Ovary (tissue), 9 donors: ENCODE measurements around the gene TMED9. TPM values are rescaled to one million over a fixed set of nuclear protein-coding genes. Genes with fewer than 3 reads are reported as not detected.

Source experiments
- DNase-seq, 5 donors: peaks; one replicate each; pipeline ENCODE4 v3.0.0-alpha.2; 2019 to 2020
- H3K27ac ChIP-seq, 2 donors: fragments of 200-600 bp; one replicate each; pipeline versions ENCODE4 v1.5.1 to v1.8.0; 2019 to 2022
- H3K27me3 ChIP-seq: fragments of 200-600 bp; one replicate; pipeline ENCODE4 v1.8.0; 2022
- H3K36me3 ChIP-seq: fragments of 200-600 bp; sonication (generic); one replicate; pipeline ENCODE4 v1.5.1; 2019
- H3K4me1 ChIP-seq: one replicate; pipeline ENCODE4 v1.8.1; 2013; ENCODE audit warnings: mild to moderate bottlenecking, moderate library complexity; ENCODE audit not compliant: insufficient read depth
- H3K4me3 ChIP-seq: fragments of 200-600 bp; sonication (generic); one replicate; pipeline ENCODE4 v1.5.1; 2017
- H3K9me3 ChIP-seq, 2 donors: fragments of 200-600 bp in 1 of 2; sonication (generic) in 1 of 2; one replicate each; pipeline versions ENCODE4 v1.5.1 to v1.8.1; 2013 to 2019; ENCODE audit warnings: mild to moderate bottlenecking in 1 of 2, moderate library complexity in 1 of 2
- CTCF ChIP-seq, 3 donors: fragments of 450-650 bp in 2 of 3; fragments of 200-600 bp in 1 of 3; IDR thresholded peaks; one replicate each; pipeline versions ENCODE4 v1.5.1 to v1.8.0; 2016 to 2022; ENCODE audit warnings: antibody characterized with exemption in 3 of 3, mild to moderate bottlenecking in 1 of 3
- EP300 ChIP-seq: sonication (generic); formaldehyde crosslinking; IDR thresholded peaks from one replicate; pipeline ENCODE4 v1.6.1; 2017; ENCODE audit warnings: antibody characterized with exemption
- POLR2A ChIP-seq: fragments of 450-650 bp; IDR thresholded peaks from one replicate; pipeline ENCODE4 v1.6.1; 2017; ENCODE audit warnings: antibody characterized with exemption, mild to moderate bottlenecking, moderate library complexity
- WGBS, 3 donors: extraction: QIAGEN DNeasy Blood & Tissue Kit in 1 of 3; methylation state at CpG; one replicate each; pipeline versions ENCODE4 v1.1.5 to v1.1.7; 2013 to 2017; 5-methylcytosine and 5-hydroxymethylcytosine counted together
- intact Hi-C, 4 donors: fragments of 100-400 bp; cut with DNase I; formaldehyde crosslinking; loops; one replicate each; pipeline versions ENCODE4 v1.11.0 to v1.15.1; 2022 to 2023
- polyA plus RNA-seq, 2 donors: library from polyadenylated mRNA; stranded (reverse); fragments of 200-250 nt in 1 of 2; fragments of 350-450 nt in 1 of 2; fragmentation: Illumina TruSeq in 1 of 2; extraction: RNeasy Lipid Tissue Mini Kit (QIAGEN cat#74804) in 1 of 2; gene quantifications; one replicate each; pipeline ENCODE4 v1.2.3, GENCODE V29; 2013 to 2014
- total RNA-seq, 7 donors: library from RNA; depleted of rRNA in 2 of 7; stranded (reverse); fragments of >200 nt in 2 of 7; fragmentation: NEBNext Ultra II Directional in 3 of 7; extraction: Animal tissue kit (Norgen Biotek cat#: 25700) in 3 of 7; gene quantifications; one replicate each; pipeline versions ENCODE4 v1.1.0 to v1.2.4, GENCODE V29; 2016 to 2023
- donor health status: DM: no; HTN: no; CAD: no; lungs with moderate emphysema.
- donor health status: DM: no; HTN: no; CAD: no.
- donor health status: Bipolar disorder and iron deficiency.
- donor health status: DM: yes; HTN: yes; CAD: no.
- donor health status: DM: no; HTN: no; CAD: no.
- donor health status: DM: yes; HTN: yes; CAD: no.

Gene TMED9
- total and polyA plus RNA-seq, 9 donors, result 54.0 to 112 (median 80.3) TPM

DNA sequence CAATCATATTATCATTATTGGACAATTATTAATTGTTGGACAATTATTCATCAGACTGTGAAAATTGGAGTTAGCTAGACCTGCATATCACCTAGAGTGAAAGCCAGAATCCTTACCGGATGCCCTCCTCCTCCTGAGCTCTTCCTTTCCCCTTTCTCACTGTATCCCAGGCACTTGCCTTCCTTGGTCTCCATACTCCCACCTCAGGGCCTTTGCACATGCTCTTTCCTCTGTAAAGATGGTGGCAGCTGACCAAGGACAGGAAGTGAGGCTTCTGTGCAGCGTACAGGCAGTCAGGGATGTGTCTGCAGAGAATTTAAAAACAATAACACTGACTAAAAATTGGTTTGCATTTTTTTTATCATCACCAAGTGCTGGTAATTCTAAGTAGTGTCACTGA, 22.1 kb upstream of the TMED9 start:
- no peaks in the 10 kb centered on the region for H3K36me3 ChIP-seq
- intact Hi-C loops, result no loop called here
- H3K4me3 ChIP-seq, result no peak overlapping the region
- no peaks in the 10 kb centered on the region for H3K4me1 ChIP-seq
- no peak for DNase-seq
- TF ChIP-seq CTCF (IDR thresholded peaks at IDR 0.05) (no peak), POLR2A (no peak), EP300 (no peak)
- no peaks in the 10 kb centered on the region for H3K9me3 ChIP-seq
- H3K27me3 ChIP-seq, result no peaks in the 10 kb centered on the region
- no peak overlapping the region for H3K27ac ChIP-seq
- 52 to 57% (median 56%) methylated on average over 2 of the region's 2 CpGs for WGBS, 3 donors

DNA sequence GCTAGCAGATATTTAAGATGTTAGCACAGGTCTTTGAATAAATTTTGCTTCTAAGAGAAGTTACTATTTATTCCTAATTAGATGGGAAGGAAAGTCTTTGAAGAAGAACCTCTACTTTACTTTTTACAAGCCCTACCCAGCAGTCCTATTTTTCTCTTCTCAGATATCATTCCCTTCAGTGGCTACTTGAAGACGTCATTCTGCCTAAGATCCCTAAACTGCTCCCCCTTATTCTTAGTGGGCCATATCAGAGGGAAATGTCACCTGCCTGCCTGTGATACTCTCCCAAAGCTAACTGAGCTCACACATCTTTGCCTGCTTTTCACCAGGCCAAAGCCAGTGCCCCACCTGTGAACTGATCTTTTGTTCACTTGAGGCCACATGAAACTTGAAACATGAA, 16.5 kb upstream of the TMED9 start:
- no peaks in the 10 kb centered on the region for H3K36me3 ChIP-seq
- intact Hi-C loops, result no loop called here
- 34 to 53% (median 38%) methylated on average over 1 of the region's 1 CpG for WGBS, 3 donors

DNA sequence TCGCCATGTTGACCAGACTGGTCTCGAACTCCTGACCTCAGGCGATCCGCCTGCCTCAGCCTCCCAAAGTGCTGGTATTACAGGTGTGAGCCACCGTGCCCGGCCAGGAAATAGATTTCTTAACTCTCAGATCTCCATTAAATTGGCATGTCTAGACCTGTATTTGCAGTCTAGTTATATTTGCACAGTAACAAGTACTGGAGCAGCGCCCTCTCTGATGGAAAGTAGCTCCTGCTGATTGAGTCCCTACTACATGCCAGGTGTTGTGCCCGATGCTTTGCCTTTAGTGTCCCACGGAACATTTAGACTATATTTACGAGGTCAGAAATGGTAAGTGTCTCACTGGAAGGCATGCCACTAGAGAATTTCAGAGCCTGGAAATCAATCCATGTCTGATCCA, 15.8 kb upstream of the TMED9 start:
- Histone ChIP-seq H3K4me3 (no peak overlapping the region), H3K27me3 (no peaks in the 10 kb centered on the region), H3K27ac (no peak overlapping the region), H3K4me1 (no peaks in the 10 kb centered on the region), H3K36me3 (no peaks in the 10 kb centered on the region), H3K9me3 (no peaks in the 10 kb centered on the region)
- WGBS, 3 donors, result 74 to 93% (median 76%) methylated on average over 10 of the region's 10 CpGs
- intact Hi-C loops, result no loop called here
- TF ChIP-seq CTCF (IDR thresholded peaks at IDR 0.05) (no peak), POLR2A (no peak), EP300 (no peak)
- no peak for DNase-seq

More for the DNA sequence above, 16.5 kb upstream of the TMED9 start:
- H3K9me3 ChIP-seq, result no peaks in the 10 kb centered on the region
- H3K27ac ChIP-seq, result no peak overlapping the region
- H3K27me3 ChIP-seq, result no peaks in the 10 kb centered on the region
- H3K4me3 ChIP-seq, result no peak overlapping the region
- no peaks in the 10 kb centered on the region for H3K4me1 ChIP-seq
- no peak for TF ChIP-seq EP300
- no peak for TF ChIP-seq CTCF (IDR thresholded peaks at IDR 0.05)
- no peak for TF ChIP-seq POLR2A
- no peak for DNase-seq

GRCh38 chr5:177578316-177578715, 13.7 kb upstream of the TMED9 start:
- no peak for TF ChIP-seq CTCF (IDR thresholded peaks at IDR 0.05)
- no peak for TF ChIP-seq EP300
- TF ChIP-seq POLR2A, result no peak
- Histone ChIP-seq H3K27me3 (no peaks in the 10 kb centered on the region), H3K9me3 (no peaks in the 10 kb centered on the region), H3K27ac (no peak overlapping the region), H3K4me3 (no peak overlapping the region), H3K4me1 (no peaks in the 10 kb centered on the region), H3K36me3 (no peaks in the 10 kb centered on the region)
- no peak for DNase-seq
- intact Hi-C loops, result no loop called here
- WGBS, 3 donors, result 89 to 93% (median 92%) methylated on average over 8 of the region's 8 CpGs
